Mesenchymal stem cell (in vitro differentiated cells and primary cell): ENCODE data around the gene PSMG4.
A peak's percentile ranks its signal among the peaks of the same experiment; 100 is the strongest.

Source experiments
- DNase-seq: peaks from one replicate; pipeline ENCODE4 v3.0.0-alpha.2; 2013
- H2AFZ ChIP-seq: one replicate; pipeline ENCODE4 v1.6.1; 2013; ENCODE audit warnings: low read depth, mild to moderate bottlenecking, control low read depth, inconsistent platforms, low read length, moderate library complexity
- H2AK5ac ChIP-seq: 2 replicates; pipeline ENCODE4 v1.6.1; 2013; ENCODE audit warnings: low read length, moderate library complexity, mild to moderate bottlenecking, inconsistent platforms; ENCODE audit not compliant: severe bottlenecking
- H2BK120ac ChIP-seq: one replicate; pipeline ENCODE4 v1.6.1; 2013; ENCODE audit warnings: low read depth, mild to moderate bottlenecking, inconsistent platforms, low read length, moderate library complexity
- H2BK12ac ChIP-seq, 2 experiments: one replicate each; pipeline ENCODE4 v1.6.1; 2013; ENCODE audit warnings: inconsistent platforms in 2 of 2, low read length in 2 of 2, mild to moderate bottlenecking in 2 of 2, moderate library complexity in 2 of 2, control low read depth in 1 of 2
- H2BK15ac ChIP-seq: one replicate; pipeline ENCODE4 v1.6.1; 2013; ENCODE audit warnings: mild to moderate bottlenecking, low read depth, inconsistent platforms; ENCODE audit not compliant: poor library complexity, severe bottlenecking
- H2BK5ac ChIP-seq: 2 replicates; pipeline ENCODE4 v1.6.1; 2013; ENCODE audit warnings: low read depth, mild to moderate bottlenecking, low read length, control low read depth, inconsistent platforms; ENCODE audit not compliant: poor library complexity, severe bottlenecking
- H3K14ac ChIP-seq, 2 experiments: one replicate each; pipeline ENCODE4 v1.6.1; 2013; ENCODE audit warnings: inconsistent platforms in 2 of 2, low read length in 2 of 2, control low read depth in 1 of 2, mild to moderate bottlenecking in 1 of 2, moderate library complexity in 1 of 2
- H3K18ac ChIP-seq, 2 experiments: one replicate each; pipeline ENCODE4 v1.6.1; 2013; ENCODE audit warnings: inconsistent platforms in 2 of 2, low read length in 2 of 2, control low read depth in 1 of 2, low read depth in 1 of 2, mild to moderate bottlenecking in 1 of 2
- H3K23ac ChIP-seq, 2 experiments: one replicate each; pipeline ENCODE4 v1.6.1; 2013; ENCODE audit warnings: inconsistent platforms in 2 of 2, low read length in 2 of 2, mild to moderate bottlenecking in 2 of 2, moderate library complexity in 2 of 2, control low read depth in 1 of 2
- H3K27ac ChIP-seq: 2 replicates; pipeline ENCODE4 v1.5.1; 2013; ENCODE audit warnings: mild to moderate bottlenecking, moderate library complexity, low read length, control low read depth, inconsistent platforms; ENCODE audit not compliant: poor library complexity, severe bottlenecking
- H3K27me3 ChIP-seq, 2 experiments: 2 replicates each; pipeline versions ENCODE4 v1.6.1 to v1.7.0; 2013; ENCODE audit warnings: low read length in 2 of 2, mild to moderate bottlenecking in 2 of 2, moderate library complexity in 2 of 2, control low read depth in 1 of 2, inconsistent platforms in 1 of 2; ENCODE audit not compliant: control insufficient read depth in 1 of 2, insufficient read depth in 1 of 2
- H3K36me3 ChIP-seq, 2 experiments: 2 replicates each; pipeline versions ENCODE4 v1.6.1 to v1.7.0; 2013; ENCODE audit warnings: low read length in 2 of 2, control low read depth in 1 of 2, inconsistent platforms in 1 of 2, low read depth in 1 of 2, mild to moderate bottlenecking in 1 of 2; ENCODE audit not compliant: insufficient read depth in 2 of 2, control insufficient read depth in 1 of 2
- H3K4ac ChIP-seq, 2 experiments: one replicate each; pipeline ENCODE4 v1.6.1; 2013; ENCODE audit warnings: inconsistent platforms in 2 of 2, low read length in 2 of 2, mild to moderate bottlenecking in 2 of 2, moderate library complexity in 2 of 2, control low read depth in 1 of 2, low read depth in 1 of 2
- H3K4me1 ChIP-seq: 2 replicates; pipeline ENCODE4 v1.6.1; 2013; ENCODE audit warnings: low read depth, low read length, control low read depth; ENCODE audit not compliant: control insufficient read depth, insufficient read depth
- H3K4me2 ChIP-seq: 2 replicates; pipeline ENCODE4 v1.6.1; 2013; ENCODE audit warnings: low read length, mild to moderate bottlenecking, inconsistent platforms; ENCODE audit not compliant: poor library complexity, severe bottlenecking
- H3K4me3 ChIP-seq, 2 experiments: 2 replicates each; pipeline versions ENCODE4 v1.5.1 to v1.7.0; 2013; ENCODE audit warnings: low read length in 2 of 2, mild to moderate bottlenecking in 2 of 2, control low read depth in 1 of 2, low read depth in 1 of 2; ENCODE audit not compliant: insufficient read depth in 1 of 2
- H3K79me1 ChIP-seq: replicated peaks from 2 replicates; pipeline ENCODE4 v1.6.1; 2013; ENCODE audit warnings: mild to moderate bottlenecking, control low read depth, low read length, inconsistent platforms; ENCODE audit not compliant: poor library complexity, severe bottlenecking
- H3K9ac ChIP-seq: 2 replicates; pipeline ENCODE4 v1.7.0; 2013; ENCODE audit warnings: mild to moderate bottlenecking, low read length, moderate library complexity
- H3K9me3 ChIP-seq: 2 replicates; pipeline ENCODE4 v1.7.0; 2013; ENCODE audit warnings: mild to moderate bottlenecking, low read length; ENCODE audit not compliant: control insufficient read depth
- H4K8ac ChIP-seq: one replicate; pipeline ENCODE4 v1.6.1; 2013; ENCODE audit warnings: inconsistent platforms, mild to moderate bottlenecking, low read length, moderate library complexity
- H4K91ac ChIP-seq: one replicate; pipeline ENCODE4 v1.6.1; 2013; ENCODE audit warnings: mild to moderate bottlenecking, low read length, inconsistent platforms
- WGBS: methylation state at CpG from one replicate; pipeline ENCODE4 v1.1.7; 2013; ENCODE audit warnings: mixed read lengths; 5-methylcytosine and 5-hydroxymethylcytosine counted together

Gene PSMG4

DNA sequence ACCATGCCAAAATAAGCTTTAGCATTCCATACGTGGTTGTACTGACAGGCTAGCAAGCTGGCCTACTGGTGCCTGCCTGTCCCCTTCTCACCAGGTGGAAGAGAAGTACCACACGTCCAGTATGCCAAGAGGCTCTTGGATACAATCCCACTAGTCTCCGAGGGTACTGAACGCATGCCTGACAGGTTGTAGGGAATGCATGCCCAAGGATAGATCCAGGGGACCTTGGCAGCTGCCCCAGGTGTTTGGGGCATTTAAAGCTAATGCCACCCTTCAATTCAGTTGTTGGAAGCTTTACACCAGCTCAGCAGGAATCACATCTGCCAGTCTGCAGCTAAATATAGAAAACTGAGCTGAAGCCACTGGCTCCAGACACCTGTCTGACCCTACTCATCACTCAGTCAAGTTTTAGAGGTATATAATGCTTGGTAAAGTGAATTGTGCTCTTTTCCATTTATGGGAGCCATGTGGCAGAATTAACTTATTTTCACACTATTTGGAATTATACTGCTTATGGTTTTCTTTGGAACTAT lies 36.2 kb upstream of the PSMG4 start:
- Histone ChIP-seq H2BK120ac (no peak overlapping the region), H2AFZ (no peak overlapping the region), H3K9ac (no peak overlapping the region), H3K18ac (no peak overlapping the region), H3K4me3 (no peak overlapping the region), H3K36me3 (no peaks in the 10 kb centered on the region), H2AK5ac (no peak overlapping the region), H3K23ac (no peak overlapping the region), H2BK12ac (no peak overlapping the region), H3K27ac (no peak overlapping the region), H3K4me1 (peaks cover 11% of the 10 kb centered on the region), H3K14ac (no peak overlapping the region), H2BK5ac (no peak overlapping the region), H3K4ac (no peak overlapping the region), H3K27me3 (peaks cover 27 to 78% of the 10 kb centered on the region in 2 experiments), H4K8ac (no peak overlapping the region), H2BK15ac (no peak overlapping the region), H3K4me2 (no peak overlapping the region), H3K79me1 (no peaks in the 10 kb centered on the region), H3K9me3 (no peaks in the 10 kb centered on the region), H4K91ac (no peak overlapping the region)
- DNase-seq: no peak
- 92% methylated on average over 4 of the region's 4 CpGs for WGBS

GRCh38 chr6:3226042-3226441 lies 32.7 kb upstream of the PSMG4 start:
- Histone ChIP-seq H3K27me3 (peaks cover 43 to 81% of the 10 kb centered on the region in 2 experiments), H3K4me3 (no peak overlapping the region), H4K8ac (no peak overlapping the region), H3K4me2 (no peak overlapping the region), H3K14ac (no peak overlapping the region), H2AK5ac (no peak overlapping the region), H3K9ac (no peak overlapping the region), H3K4ac (no peak overlapping the region), H3K9me3 (no peaks in the 10 kb centered on the region), H2BK5ac (no peak overlapping the region), H2AFZ (no peak overlapping the region), H2BK12ac (no peak overlapping the region), H3K36me3 (no peaks in the 10 kb centered on the region), H3K27ac (no peak overlapping the region), H3K4me1 (peaks cover 34% of the 10 kb centered on the region), H3K23ac (no peak overlapping the region), H3K79me1 (peaks cover 6% of the 10 kb centered on the region), H4K91ac (no peak overlapping the region), H2BK15ac (no peak overlapping the region), H2BK120ac (no peak overlapping the region), H3K18ac (no peak overlapping the region)
- DNase-seq: no peak
- 78% methylated on average over 10 of the region's 10 CpGs for whole genome bisulfite sequencing

DNA sequence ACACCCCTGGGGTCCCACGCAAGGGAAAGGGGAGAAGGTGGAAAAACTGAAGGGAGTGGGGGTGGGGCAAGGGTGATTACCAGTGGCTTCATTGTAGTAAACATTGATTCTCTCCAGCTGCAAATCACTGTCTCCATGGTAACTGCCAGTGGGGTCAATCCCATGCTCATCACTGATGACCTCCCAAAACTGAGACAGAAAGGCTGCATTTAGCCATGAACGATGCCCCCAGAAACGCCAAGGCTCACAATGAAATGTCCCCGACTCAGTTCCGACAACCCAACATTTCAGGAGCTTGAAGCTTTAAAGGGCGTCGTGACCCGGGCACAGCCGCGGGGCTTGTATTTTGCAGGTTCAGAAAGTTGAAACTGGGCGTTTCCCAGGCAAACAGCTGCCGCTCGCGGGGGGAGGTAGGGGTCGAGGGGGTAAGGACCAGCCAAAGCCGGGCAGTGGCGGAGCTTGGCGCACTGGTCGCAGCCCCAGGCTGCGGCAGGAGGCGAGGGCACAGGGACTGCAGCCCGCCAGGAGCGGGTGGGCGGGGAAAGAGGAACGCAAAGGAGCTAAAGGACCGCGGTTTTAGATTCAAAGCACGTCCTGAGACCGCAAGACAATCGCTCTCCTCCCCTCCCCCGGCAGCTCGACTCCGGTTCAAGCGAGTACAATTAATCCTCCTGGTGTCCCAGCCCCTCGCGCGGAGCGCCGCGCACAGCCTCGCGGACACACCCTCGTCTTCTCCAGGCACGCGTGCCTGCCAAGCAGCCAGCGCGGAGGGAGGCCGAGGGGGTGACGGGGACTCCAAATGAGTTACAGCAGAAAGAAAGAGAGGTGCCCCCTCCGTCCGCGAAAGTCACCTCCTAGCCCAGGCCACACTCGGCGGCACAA lies 32.0 kb upstream of the PSMG4 start:
- peak overlapping the region; percentile 98 for H3K4me2 ChIP-seq
- no peak overlapping the region for H2BK120ac ChIP-seq
- H3K27ac ChIP-seq: no peak overlapping the region
- no peak overlapping the region for H2AK5ac ChIP-seq
- peak; percentile 52 for DNase-seq
- peaks cover 6% of the 10 kb centered on the region for H3K79me1 ChIP-seq
- no peaks in the 10 kb centered on the region for H3K9me3 ChIP-seq
- H2BK15ac ChIP-seq: no peak overlapping the region
- H3K18ac ChIP-seq: peak overlapping the region; percentile 11 to 92
- H3K4ac ChIP-seq: no peak overlapping the region
- H3K14ac ChIP-seq: no peak overlapping the region
- peak overlapping the region; percentile 59 to 70 for H3K4me3 ChIP-seq
- H2AFZ ChIP-seq: peak overlapping the region; percentile 67
- H3K36me3 ChIP-seq: no peaks in the 10 kb centered on the region
- peak overlapping the region in 1 of 2 experiments; percentile 93 for H3K23ac ChIP-seq
- H4K91ac ChIP-seq: no peak overlapping the region
- peaks cover 43 to 81% of the 10 kb centered on the region in 2 experiments for H3K27me3 ChIP-seq
- 3% methylated on average over 44 of the region's 54 CpGs for WGBS
- H2BK12ac ChIP-seq: peak overlapping the region in 1 of 2 experiments; percentile 7
- no peak overlapping the region for H2BK5ac ChIP-seq
- peak overlapping the region; percentile 43 for H3K9ac ChIP-seq
- no peak overlapping the region for H4K8ac ChIP-seq
- H3K4me1 ChIP-seq: peaks cover 34% of the 10 kb centered on the region

GRCh38 chr6:3227363-3228045 lies 31.2 kb upstream of the PSMG4 start, which contains the start of gene TUBB2B:
TUBB2B (minus strand) TSS chr6:3227653; CDS start chr6:3227543, 110 bp downstream.
- Histone ChIP-seq H2BK120ac (no peak within 1 kb of the TSS), H2BK12ac (peak within 1 kb of the TSS in 1 of 2 experiments; percentile 47), H3K4ac (peak within 1 kb of the TSS in 1 of 2 experiments; percentile 45), H3K79me1 (peaks cover 6% of the 10 kb centered on the region), H3K9ac (peak within 1 kb of the TSS; percentile 43), H2BK5ac (no peak within 1 kb of the TSS), H3K36me3 (no peaks in the 10 kb centered on the region), H4K91ac (no peak within 1 kb of the TSS), H2AK5ac (no peak within 1 kb of the TSS), H3K14ac (peak within 1 kb of the TSS in 1 of 2 experiments; percentile 66), H2AFZ (peak within 1 kb of the TSS; percentile 67), H3K9me3 (no peaks in the 10 kb centered on the region), H2BK15ac (no peak within 1 kb of the TSS), H3K27me3 (peaks cover 43 to 86% of the 10 kb centered on the region in 2 experiments), H4K8ac (no peak within 1 kb of the TSS), H3K18ac (peak within 1 kb of the TSS; percentile 25 to 92), H3K4me1 (peaks cover 34% of the 10 kb centered on the region), H3K23ac (peak within 1 kb of the TSS in 1 of 2 experiments; percentile 97), H3K27ac (no peak within 1 kb of the TSS), H3K4me2 (peak within 1 kb of the TSS; percentile 98), H3K4me3 (peak within 1 kb of the TSS; percentile 59 to 70)
- peak; percentile 62 for DNase-seq
- under 1% methylated on average over 57 of the region's 66 CpGs for WGBS
